H9 (cell line): ENCODE data around the gene SELE. TPM values are rescaled to one million over a fixed set of nuclear protein-coding genes. Genes with fewer than 3 reads are reported as not detected.

Experiments
- DNase-seq: peaks from one replicate; pipeline ENCODE4 v3.0.0-alpha.2; 2017
- H2AFZ ChIP-seq: one replicate; pipeline ENCODE4 v1.6.1; 2013; ENCODE audit warnings: mild to moderate bottlenecking, low read length, control low read depth, moderate library complexity
- H2AK5ac ChIP-seq: 2 replicates; pipeline ENCODE4 v1.6.1; 2013; ENCODE audit warnings: low read length, control low read depth, mixed read lengths; ENCODE audit not compliant: insufficient read length
- H2BK120ac ChIP-seq: one replicate; pipeline ENCODE4 v1.6.1; 2013; ENCODE audit warnings: low read depth, mild to moderate bottlenecking, low read length, control low read depth, inconsistent platforms; ENCODE audit not compliant: poor library complexity, severe bottlenecking
- H2BK12ac ChIP-seq: 2 replicates; pipeline ENCODE4 v1.6.1; 2013; ENCODE audit warnings: low read length, control low read depth, mixed read lengths, low read depth; ENCODE audit not compliant: insufficient read length
- H2BK15ac ChIP-seq: 2 replicates; pipeline ENCODE4 v1.6.1; 2013; ENCODE audit warnings: low read depth, low read length, control low read depth
- H2BK20ac ChIP-seq: one replicate; pipeline ENCODE4 v1.6.1; 2013; ENCODE audit warnings: low read depth, mild to moderate bottlenecking, low read length, control low read depth, inconsistent platforms; ENCODE audit not compliant: poor library complexity, severe bottlenecking
- H2BK5ac ChIP-seq: 2 replicates; pipeline ENCODE4 v1.6.1; 2013; ENCODE audit warnings: low read length, control low read depth, mixed read lengths; ENCODE audit not compliant: insufficient read length
- H3K14ac ChIP-seq: 2 replicates; pipeline ENCODE4 v1.6.1; 2013; ENCODE audit warnings: low read length, control low read depth; ENCODE audit not compliant: insufficient read depth
- H3K18ac ChIP-seq: 2 replicates; pipeline ENCODE4 v1.6.1; 2013; ENCODE audit warnings: low read depth, mild to moderate bottlenecking, mixed read lengths, low read length, control low read depth; ENCODE audit not compliant: insufficient read length
- H3K23ac ChIP-seq: 2 replicates; pipeline ENCODE4 v1.6.1; 2013; ENCODE audit warnings: low read length, control low read depth, mixed read lengths, low read depth; ENCODE audit not compliant: insufficient read length
- H3K23me2 ChIP-seq: 2 replicates; pipeline ENCODE4 v1.6.1; 2013; ENCODE audit warnings: low read depth, mild to moderate bottlenecking, mixed read lengths, low read length, control low read depth; ENCODE audit not compliant: insufficient read length, poor library complexity, severe bottlenecking
- H3K27ac ChIP-seq: 2 replicates; pipeline ENCODE4 v1.5.1; 2013; ENCODE audit warnings: low read length, control low read depth, mixed read lengths, low read depth; ENCODE audit not compliant: insufficient read length
- H3K27me3 ChIP-seq: 2 replicates; pipeline ENCODE4 v1.6.1; 2013; ENCODE audit warnings: low read length, control low read depth, inconsistent platforms; ENCODE audit not compliant: insufficient read depth
- H3K4ac ChIP-seq: 2 replicates; pipeline ENCODE4 v1.6.1; 2013; ENCODE audit warnings: low read depth, mild to moderate bottlenecking, control low read depth, inconsistent platforms, low read length, moderate library complexity
- H3K4me1 ChIP-seq: 2 replicates; pipeline ENCODE4 v1.6.1; 2013; ENCODE audit warnings: low read length, control low read depth, inconsistent platforms; ENCODE audit not compliant: insufficient read depth
- H3K4me2 ChIP-seq: 2 replicates; pipeline ENCODE4 v1.6.1; 2013; ENCODE audit warnings: low read length, control low read depth, mixed read lengths; ENCODE audit not compliant: insufficient read length, insufficient read depth
- H3K56ac ChIP-seq: 2 replicates; pipeline ENCODE4 v1.6.1; 2013; ENCODE audit warnings: low read depth, mild to moderate bottlenecking, mixed read lengths, low read length, control low read depth; ENCODE audit not compliant: insufficient read length
- H3K79me1 ChIP-seq: 2 replicates; pipeline ENCODE4 v1.6.1; 2013; ENCODE audit warnings: low read depth, mild to moderate bottlenecking, moderate library complexity, low read length, control low read depth, inconsistent platforms; ENCODE audit not compliant: insufficient read depth, poor library complexity, severe bottlenecking
- H3K79me2 ChIP-seq: 2 replicates; pipeline ENCODE4 v1.6.1; 2013; ENCODE audit warnings: low read length, control low read depth, inconsistent platforms; ENCODE audit not compliant: insufficient read depth
- H3K9ac ChIP-seq: 2 replicates; pipeline ENCODE4 v1.6.1; 2013; ENCODE audit warnings: low read length, control low read depth, mixed read lengths; ENCODE audit not compliant: insufficient read length; ENCODE audit errors: extremely low read depth
- H3K9me3 ChIP-seq: one replicate; pipeline ENCODE4 v1.6.1; 2013; ENCODE audit warnings: low read depth, low read length, inconsistent platforms; ENCODE audit not compliant: control insufficient read depth
- H3T11ph ChIP-seq: one replicate; pipeline ENCODE4 v1.6.1; 2013; ENCODE audit warnings: mild to moderate bottlenecking, low read length, control low read depth, inconsistent platforms
- H4K20me1 ChIP-seq: one replicate; pipeline ENCODE4 v1.6.1; 2013; ENCODE audit not compliant: control insufficient read depth, insufficient read length, insufficient read depth
- H4K5ac ChIP-seq: 2 replicates; pipeline ENCODE4 v1.6.1; 2013; ENCODE audit warnings: low read depth, mild to moderate bottlenecking, mixed read lengths, low read length, control low read depth; ENCODE audit not compliant: insufficient read length
- H4K8ac ChIP-seq: replicated peaks from 2 replicates; pipeline ENCODE4 v1.6.1; 2013; ENCODE audit warnings: low read length, control low read depth, mixed read lengths, low read depth; ENCODE audit not compliant: insufficient read length
- H4K91ac ChIP-seq: 2 replicates; pipeline ENCODE4 v1.6.1; 2013; ENCODE audit warnings: low read depth, mild to moderate bottlenecking, moderate library complexity, mixed read lengths, low read length, control low read depth; ENCODE audit not compliant: insufficient read length
- H3K27ac Mint-ChIP-seq, 3 experiments: 2 replicates in 2 of 3; 3 replicates in 1 of 3; pipeline ENCODE4 v1.8.0; 2020 to 2021; ENCODE audit warnings: mixed read lengths in 3 of 3, mild to moderate bottlenecking in 1 of 3, moderate library complexity in 1 of 3
- H3K27me3 Mint-ChIP-seq: 2 replicates; pipeline ENCODE4 v1.8.0; 2021; ENCODE audit warnings: low read depth, mild to moderate bottlenecking, moderate library complexity, mixed read lengths
- H3K36me3 Mint-ChIP-seq, 3 experiments: 2 replicates in 2 of 3; 3 replicates in 1 of 3; pipeline ENCODE4 v1.8.0; 2020 to 2021; ENCODE audit warnings: low read depth in 3 of 3, mixed read lengths in 3 of 3; ENCODE audit not compliant: insufficient read depth in 1 of 3
- H3K4me1 Mint-ChIP-seq, 2 experiments: 2 replicates each; pipeline ENCODE4 v1.8.0; 2020; ENCODE audit warnings: mixed read lengths in 2 of 2
- H3K4me3 Mint-ChIP-seq, 2 experiments: 2 replicates in 1 of 2; 3 replicates in 1 of 2; pipeline ENCODE4 v1.8.0; 2020 to 2021; ENCODE audit warnings: mild to moderate bottlenecking in 2 of 2, mixed read lengths in 2 of 2, moderate library complexity in 1 of 2
- H3K9me3 Mint-ChIP-seq, 2 experiments: 2 replicates in 1 of 2; 3 replicates in 1 of 2; pipeline ENCODE4 v1.8.0; 2020; ENCODE audit warnings: mild to moderate bottlenecking in 2 of 2, mixed read lengths in 2 of 2, moderate library complexity in 1 of 2
- WGBS: extraction: QIAGEN DNeasy Blood & Tissue Kit; methylation state at CpG from one replicate; pipeline ENCODE4 v1.1.7; 2013; ENCODE audit warnings: missing lambda C conversion rate, low lambda C conversion rate, mixed read lengths; ENCODE audit not compliant: insufficient read length; ENCODE audit errors: extremely low coverage; 5-methylcytosine and 5-hydroxymethylcytosine counted together
- total RNA-seq: library from RNA; stranded (reverse); gene quantifications from 2 replicates; pipeline ENCODE4 v1.2.1, GENCODE V29; 2021
- TF ChIP-seq, protein P1 (sequence below): fragments of 200-600 bp; sonication (generic); conservative IDR thresholded peaks from 3 replicates; pipeline ENCODE4 v1.8.0; 2021; ENCODE audit warnings: antibody characterized with exemption, mild to moderate bottlenecking

Gene SELE
- total RNA-seq, 1 experiment from 2014 or later = not detected

DNA sequence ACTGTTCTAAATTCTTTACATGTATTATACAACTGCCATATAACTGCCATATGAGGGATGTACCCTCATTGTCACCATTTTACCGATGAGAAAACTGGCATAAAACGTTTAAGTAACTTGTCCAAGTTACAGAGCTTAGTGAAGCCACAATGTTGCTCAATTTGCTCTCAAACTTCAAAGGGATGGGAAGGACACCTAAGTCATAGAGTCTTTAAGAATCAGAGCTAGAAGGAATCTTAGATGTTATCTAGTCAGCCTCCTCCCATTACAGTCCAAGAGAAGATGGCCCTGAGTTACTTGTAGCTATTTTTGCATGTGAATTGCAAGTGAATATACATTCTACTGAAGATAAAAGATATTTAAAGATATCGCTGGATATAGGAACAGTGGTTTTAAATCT, 54.2 kb downstream of the SELE start:
- Histone ChIP-seq H3K27me3 (peaks cover 20% of the 10 kb centered on the region), H2AFZ (no peak overlapping the region), H4K91ac (no peak overlapping the region), H3K9ac (no peak overlapping the region), H3K4me2 (no peak overlapping the region), H3K23me2 (no peaks in the 10 kb centered on the region), H3K4ac (no peak overlapping the region), H3K4me1 (peaks cover 5% of the 10 kb centered on the region; the same call in 1 of the 2 replicates), H4K8ac (no peak overlapping the region), H3K79me1 (no peaks in the 10 kb centered on the region), H3K23ac (no peak overlapping the region), H2BK12ac (no peak overlapping the region), H3K9me3 (no peaks in the 10 kb centered on the region), H3K56ac (no peak overlapping the region), H3K79me2 (no peaks in the 10 kb centered on the region), H2BK15ac (no peak overlapping the region), H2BK5ac (no peak overlapping the region), H4K20me1 (no peaks in the 10 kb centered on the region), H2AK5ac (no peak overlapping the region), H3K18ac (no peak overlapping the region), H3K14ac (no peak overlapping the region), H2BK120ac (no peak overlapping the region), H4K5ac (no peak overlapping the region), H2BK20ac (no peak overlapping the region), H3K27ac (no peak overlapping the region), H3T11ph (no peak overlapping the region)
- Mint-ChIP-seq H3K4me1 (peaks cover 8 to 12% of the 10 kb centered on the region in 2 experiments), H3K36me3 (no peaks in the 10 kb centered on the region; a peak in 1 of 7 replicates), H3K9me3 (no peaks in the 10 kb centered on the region; a peak in 1 of 5 replicates), H3K27me3 (peaks cover 15% of the 10 kb centered on the region), H3K27ac (no peak overlapping the region), H3K4me3 (no peak overlapping the region)
- no peak for DNase-seq
- WGBS = no CpG with 5 or more reads among the region's 3 CpGs
- TF ChIP-seq, protein P1, sequence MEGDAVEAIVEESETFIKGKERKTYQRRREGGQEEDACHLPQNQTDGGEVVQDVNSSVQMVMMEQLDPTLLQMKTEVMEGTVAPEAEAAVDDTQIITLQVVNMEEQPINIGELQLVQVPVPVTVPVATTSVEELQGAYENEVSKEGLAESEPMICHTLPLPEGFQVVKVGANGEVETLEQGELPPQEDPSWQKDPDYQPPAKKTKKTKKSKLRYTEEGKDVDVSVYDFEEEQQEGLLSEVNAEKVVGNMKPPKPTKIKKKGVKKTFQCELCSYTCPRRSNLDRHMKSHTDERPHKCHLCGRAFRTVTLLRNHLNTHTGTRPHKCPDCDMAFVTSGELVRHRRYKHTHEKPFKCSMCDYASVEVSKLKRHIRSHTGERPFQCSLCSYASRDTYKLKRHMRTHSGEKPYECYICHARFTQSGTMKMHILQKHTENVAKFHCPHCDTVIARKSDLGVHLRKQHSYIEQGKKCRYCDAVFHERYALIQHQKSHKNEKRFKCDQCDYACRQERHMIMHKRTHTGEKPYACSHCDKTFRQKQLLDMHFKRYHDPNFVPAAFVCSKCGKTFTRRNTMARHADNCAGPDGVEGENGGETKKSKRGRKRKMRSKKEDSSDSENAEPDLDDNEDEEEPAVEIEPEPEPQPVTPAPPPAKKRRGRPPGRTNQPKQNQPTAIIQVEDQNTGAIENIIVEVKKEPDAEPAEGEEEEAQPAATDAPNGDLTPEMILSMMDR = no peak
